ENCODE data around the gene DCAF11.

DCAF11 gene

DNA sequence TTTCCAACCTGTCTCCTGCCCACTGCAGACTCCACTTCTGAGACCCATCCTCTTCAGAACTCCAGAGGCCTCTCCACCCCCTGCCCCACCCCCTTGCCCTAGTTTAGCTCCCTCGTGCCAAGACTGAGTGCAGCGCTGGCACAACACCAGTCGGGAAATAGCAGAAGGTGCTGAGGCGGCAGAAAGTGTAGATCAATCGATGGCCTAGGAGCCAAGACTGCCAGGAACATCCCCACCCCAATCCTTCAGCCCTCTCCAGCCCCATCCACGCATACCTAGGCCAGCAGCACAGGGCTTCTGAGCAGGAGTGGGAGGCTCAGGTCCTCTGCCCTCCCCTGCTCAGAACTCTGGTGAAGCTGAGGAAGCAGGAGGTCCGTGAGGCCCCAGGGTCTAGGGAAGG, 42.1 kb upstream of the DCAF11 start:
- intact Hi-C loops (cut with DNase I; ENCODE audit: low total_unique reads): no loop called here
- Histone ChIP-seq H3K9me3 (no peaks in the 10 kb centered on the region), H3K36me3 (no peaks in the 10 kb centered on the region), H3K27me3 (peaks cover 0 to 52% of the 10 kb centered on the region in 2 donors), H3K4me3 (no peak overlapping the region), H3K27ac (no peak overlapping the region), H3K4me1 (peaks cover 0 to 21% (median 16%) of the 10 kb centered on the region in 4 donors)
- TF ChIP-seq, protein P1, sequence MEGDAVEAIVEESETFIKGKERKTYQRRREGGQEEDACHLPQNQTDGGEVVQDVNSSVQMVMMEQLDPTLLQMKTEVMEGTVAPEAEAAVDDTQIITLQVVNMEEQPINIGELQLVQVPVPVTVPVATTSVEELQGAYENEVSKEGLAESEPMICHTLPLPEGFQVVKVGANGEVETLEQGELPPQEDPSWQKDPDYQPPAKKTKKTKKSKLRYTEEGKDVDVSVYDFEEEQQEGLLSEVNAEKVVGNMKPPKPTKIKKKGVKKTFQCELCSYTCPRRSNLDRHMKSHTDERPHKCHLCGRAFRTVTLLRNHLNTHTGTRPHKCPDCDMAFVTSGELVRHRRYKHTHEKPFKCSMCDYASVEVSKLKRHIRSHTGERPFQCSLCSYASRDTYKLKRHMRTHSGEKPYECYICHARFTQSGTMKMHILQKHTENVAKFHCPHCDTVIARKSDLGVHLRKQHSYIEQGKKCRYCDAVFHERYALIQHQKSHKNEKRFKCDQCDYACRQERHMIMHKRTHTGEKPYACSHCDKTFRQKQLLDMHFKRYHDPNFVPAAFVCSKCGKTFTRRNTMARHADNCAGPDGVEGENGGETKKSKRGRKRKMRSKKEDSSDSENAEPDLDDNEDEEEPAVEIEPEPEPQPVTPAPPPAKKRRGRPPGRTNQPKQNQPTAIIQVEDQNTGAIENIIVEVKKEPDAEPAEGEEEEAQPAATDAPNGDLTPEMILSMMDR (IDR thresholded peaks at IDR 0.05): no peak
- DNase-seq: no peak

DNA sequence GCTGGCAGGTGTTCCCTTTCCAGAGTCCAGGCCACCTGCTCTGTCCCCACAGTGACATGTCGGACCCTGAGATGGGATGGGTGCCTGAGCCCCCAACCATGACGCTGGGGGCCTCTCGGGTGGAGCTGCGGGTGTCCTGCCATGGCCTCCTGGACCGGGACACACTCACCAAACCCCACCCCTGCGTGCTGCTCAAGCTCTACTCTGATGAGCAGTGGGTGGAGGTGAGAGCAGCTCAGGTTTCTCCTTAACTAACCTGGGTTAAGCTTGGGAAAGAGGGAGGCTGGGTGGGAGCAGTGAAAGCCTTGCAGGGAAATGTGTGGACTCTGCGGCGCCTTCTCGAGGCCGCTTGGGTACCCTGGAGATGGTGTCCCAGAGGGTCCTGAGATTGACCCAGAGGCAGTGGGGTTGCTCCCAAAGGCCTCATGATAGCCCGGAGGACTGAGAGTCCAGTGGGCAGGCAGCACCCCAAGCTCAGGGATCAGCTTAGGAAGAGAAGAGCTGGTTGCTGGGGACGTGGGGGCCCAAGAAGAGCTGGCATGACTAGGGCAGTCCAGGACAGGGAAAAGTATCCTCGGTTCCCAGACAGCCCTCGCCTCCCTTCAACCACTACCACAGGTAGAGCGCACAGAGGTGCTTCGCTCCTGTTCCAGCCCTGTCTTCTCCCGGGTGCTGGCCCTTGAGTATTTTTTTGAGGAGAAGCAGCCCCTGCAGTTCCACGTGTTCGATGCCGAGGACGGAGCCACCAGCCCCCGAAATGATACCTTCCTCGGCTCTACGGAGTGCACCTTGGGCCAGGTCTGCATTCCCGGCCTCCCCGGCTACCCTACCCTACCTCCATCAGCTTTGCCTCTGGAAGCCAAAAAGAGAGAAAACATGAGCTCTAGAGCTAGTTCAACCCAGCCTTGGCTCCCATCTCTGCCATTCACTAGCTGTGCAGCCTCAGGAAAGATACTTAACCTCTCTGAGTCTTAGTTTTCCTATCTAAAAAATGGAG, 41.4 kb upstream of the DCAF11 start:
- Histone ChIP-seq H3K27me3 (peaks cover 0 to 58% of the 10 kb centered on the region in 2 donors), H3K9me3 (no peaks in the 10 kb centered on the region), H3K27ac (no peak overlapping the region), H3K36me3 (no peaks in the 10 kb centered on the region), H3K4me1 (peaks cover 0 to 21% (median 16%) of the 10 kb centered on the region in 4 donors), H3K4me3 (no peak overlapping the region)
- intact Hi-C loops (cut with DNase I; ENCODE audit: low total_unique reads): no loop called here
- no peak for DNase-seq
- TF ChIP-seq, protein P1 (IDR thresholded peaks at IDR 0.05): no peak

DNA sequence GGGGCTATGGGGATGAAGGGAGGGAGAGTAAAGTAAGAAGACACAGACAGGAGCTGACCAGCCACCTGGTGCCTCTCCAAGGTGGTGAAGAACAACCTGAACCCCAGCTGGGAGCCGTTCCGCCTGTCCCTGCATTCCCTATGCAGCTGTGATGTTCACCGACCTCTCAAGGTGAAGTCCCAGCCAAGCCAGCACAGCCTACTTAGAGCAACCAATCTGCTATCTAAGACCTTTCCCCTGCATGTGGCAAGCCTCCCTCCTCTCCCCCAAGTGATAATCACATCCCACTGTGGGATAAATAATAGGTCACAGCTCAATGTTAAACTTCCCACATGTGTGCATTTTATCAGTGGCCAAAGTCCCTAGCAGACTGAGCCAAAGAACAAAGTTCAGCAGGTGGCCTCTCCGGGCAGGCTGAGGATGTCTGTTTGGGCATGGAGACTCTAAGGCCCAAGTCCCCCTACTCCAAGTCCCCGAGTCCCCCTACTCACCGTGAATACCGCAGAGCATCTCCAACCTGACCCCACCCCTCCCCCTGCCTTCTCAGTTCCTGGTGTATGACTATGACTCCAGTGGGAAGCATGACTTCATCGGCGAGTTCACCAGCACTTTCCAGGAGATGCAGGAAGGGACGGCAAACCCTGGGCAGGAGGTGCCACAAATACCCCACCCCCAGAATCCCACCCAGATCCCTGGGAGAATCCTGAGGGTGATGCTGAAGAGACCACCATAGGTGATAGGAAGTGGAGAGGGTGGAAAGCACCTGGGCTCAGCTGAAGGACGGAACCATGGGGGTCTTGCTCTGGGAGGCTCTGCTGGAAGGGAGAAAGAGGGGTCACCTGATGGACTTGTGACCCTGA, 39.7 kb upstream of the DCAF11 start:
- H3K4me3 ChIP-seq: no peak overlapping the region
- no peaks in the 10 kb centered on the region for H3K36me3 ChIP-seq
- intact Hi-C loops (cut with DNase I; ENCODE audit: low total_unique reads): no loop called here
- no peak overlapping the region for H3K27ac ChIP-seq
- peaks cover 0 to 21% (median 16%) of the 10 kb centered on the region in 4 donors for H3K4me1 ChIP-seq
- TF ChIP-seq, protein P1 (IDR thresholded peaks at IDR 0.05): no peak
- no peaks in the 10 kb centered on the region for H3K9me3 ChIP-seq
- peaks cover 0 to 58% of the 10 kb centered on the region in 2 donors for H3K27me3 ChIP-seq
- no peak for DNase-seq

DNA sequence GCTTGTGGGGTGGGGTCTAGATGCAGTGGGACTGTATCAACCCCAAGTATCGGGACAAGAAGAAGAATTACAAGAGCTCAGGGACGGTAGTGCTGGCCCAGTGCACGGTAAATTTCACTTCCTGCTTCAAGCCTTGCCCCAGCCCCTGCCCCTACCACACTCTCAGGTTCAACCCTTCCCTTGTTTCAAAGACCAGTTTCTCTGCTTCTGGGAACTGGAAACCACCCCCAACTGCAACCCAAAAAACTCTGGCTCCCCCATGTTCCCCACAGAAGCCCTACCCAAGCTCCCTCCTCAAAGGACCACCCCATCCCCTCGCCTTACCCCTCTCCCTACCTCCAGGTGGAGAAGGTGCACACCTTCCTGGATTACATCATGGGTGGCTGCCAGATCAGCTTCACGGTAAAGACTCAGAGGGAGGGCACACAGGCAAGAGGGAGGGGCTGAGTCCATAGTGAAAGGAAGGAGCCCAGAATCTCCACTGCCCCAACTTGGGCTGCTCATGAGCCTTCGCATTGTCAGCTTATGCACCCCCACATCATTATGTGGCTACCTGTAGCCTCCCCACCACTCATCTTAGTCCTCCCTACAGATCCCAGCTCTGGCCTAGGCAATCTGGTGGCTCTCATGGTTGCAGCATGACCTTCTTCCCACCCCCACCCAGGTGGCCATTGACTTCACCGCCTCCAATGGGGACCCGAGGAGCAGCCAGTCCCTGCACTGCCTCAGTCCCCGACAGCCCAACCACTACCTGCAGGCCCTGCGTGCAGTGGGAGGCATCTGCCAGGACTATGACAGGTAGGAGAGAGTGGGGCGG, 38.9 kb upstream of the DCAF11 start:
- TF ChIP-seq, protein P1 (IDR thresholded peaks at IDR 0.05): no peak
- Histone ChIP-seq H3K36me3 (no peaks in the 10 kb centered on the region), H3K27me3 (peaks cover 0 to 58% of the 10 kb centered on the region in 2 donors), H3K9me3 (no peaks in the 10 kb centered on the region), H3K4me1 (peaks cover 0 to 23% (median 17%) of the 10 kb centered on the region in 4 donors), H3K4me3 (no peak overlapping the region), H3K27ac (no peak overlapping the region)
- intact Hi-C loops (cut with DNase I; ENCODE audit: low total_unique reads): no loop called here
- no peak for DNase-seq

DNA sequence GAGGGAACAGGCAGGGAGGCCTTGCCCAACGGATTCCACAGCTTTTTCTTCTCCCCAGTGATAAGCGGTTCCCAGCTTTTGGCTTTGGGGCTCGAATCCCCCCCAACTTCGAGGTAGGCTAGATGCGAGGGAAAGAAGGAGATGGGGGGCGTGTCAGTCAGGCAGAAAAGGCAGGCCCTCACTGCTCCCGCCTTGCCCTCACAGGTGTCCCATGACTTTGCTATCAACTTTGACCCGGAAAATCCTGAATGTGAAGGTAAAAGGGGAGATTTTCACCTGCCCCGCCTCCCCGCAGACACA, 38.3 kb upstream of the DCAF11 start:
- Histone ChIP-seq H3K9me3 (no peaks in the 10 kb centered on the region), H3K36me3 (no peaks in the 10 kb centered on the region), H3K4me3 (no peak overlapping the region), H3K27me3 (peaks cover 0 to 58% of the 10 kb centered on the region in 2 donors), H3K27ac (no peak overlapping the region), H3K4me1 (peaks cover 0 to 23% (median 17%) of the 10 kb centered on the region in 4 donors)
- TF ChIP-seq, protein P1 (IDR thresholded peaks at IDR 0.05): no peak
- intact Hi-C loops (cut with DNase I; ENCODE audit: low total_unique reads): no loop called here
- DNase-seq: no peak
